IPS-20b (cell line): ENCODE measurements around the gene ROR1.
A peak's percentile ranks its signal among the peaks of the same experiment; 100 is the strongest.
"Not testable (repeated sequence)": the region's sequence is repeated elsewhere in the genome, so short reads cannot be mapped to it uniquely, and the experiment has no call there.

Experiments
- H3K27ac ChIP-seq: one replicate; pipeline ENCODE4 v1.5.1; 2013; ENCODE audit warnings: low read length
- H3K27me3 ChIP-seq: 2 replicates; pipeline ENCODE4 v1.6.1; 2013; ENCODE audit warnings: mild to moderate bottlenecking, low read length, inconsistent platforms; ENCODE audit not compliant: insufficient read depth
- H3K36me3 ChIP-seq: 2 replicates; pipeline ENCODE4 v1.6.1; 2013; ENCODE audit warnings: low read depth, mild to moderate bottlenecking, inconsistent platforms, low read length, moderate library complexity; ENCODE audit not compliant: insufficient read depth
- H3K4me1 ChIP-seq: 2 replicates; pipeline ENCODE4 v1.6.1; 2013; ENCODE audit warnings: mild to moderate bottlenecking, control low read depth, inconsistent platforms, low read length, moderate library complexity; ENCODE audit not compliant: insufficient read depth
- H3K4me3 ChIP-seq: 2 replicates; pipeline ENCODE4 v1.5.1; 2013; ENCODE audit warnings: mild to moderate bottlenecking, low read length, inconsistent platforms
- H3K9ac ChIP-seq: 2 replicates; pipeline ENCODE4 v1.6.1; 2013; ENCODE audit warnings: low read depth, mild to moderate bottlenecking, inconsistent platforms, low read length, moderate library complexity
- H3K9me3 ChIP-seq: 2 replicates; pipeline ENCODE4 v1.6.1; 2013; ENCODE audit warnings: mild to moderate bottlenecking, low read depth, low read length, inconsistent platforms; ENCODE audit not compliant: insufficient read depth

The ROR1 gene

GRCh38 chr1:63782982-63783381 lies 9.2 kb downstream of the ROR1 start:
- peaks cover 7% of the 10 kb centered on the region; the same call in 1 of the 2 replicates for H3K36me3 ChIP-seq
- peak overlapping the region; percentile 64 for H3K9ac ChIP-seq
- H3K27me3 ChIP-seq = no peaks in the 10 kb centered on the region
- no peaks in the 10 kb centered on the region for H3K9me3 ChIP-seq
- H3K4me3 ChIP-seq = peak overlapping the region; percentile 59
- peaks cover 85% of the 10 kb centered on the region for H3K4me1 ChIP-seq
- peak overlapping the region; percentile 45 for H3K27ac ChIP-seq

- H3K27me3 ChIP-seq = no peaks in the 10 kb centered on the region
- peak overlapping the region; percentile 29; the same call in 1 of the 2 replicates for H3K9ac ChIP-seq
- no peak overlapping the region for H3K27ac ChIP-seq
- H3K36me3 ChIP-seq = peaks cover 5% of the 10 kb centered on the region; the same call in 1 of the 2 replicates
- H3K4me3 ChIP-seq = no peak overlapping the region
- no peaks in the 10 kb centered on the region for H3K9me3 ChIP-seq
- H3K4me1 ChIP-seq = peaks cover 83% of the 10 kb centered on the region
Measured at GRCh38 chr1:63784083-63784482, 10.3 kb downstream of the ROR1 start.

GRCh38 chr1:63784489-63785390 lies 10.9 kb downstream of the ROR1 start:
- Histone ChIP-seq H3K4me3 (no peak overlapping the region), H3K9me3 (no peaks in the 10 kb centered on the region), H3K9ac (peak overlapping the region; percentile 29; the same call in 1 of the 2 replicates), H3K36me3 (peaks cover 7% of the 10 kb centered on the region; the same call in 1 of the 2 replicates), H3K27me3 (no peaks in the 10 kb centered on the region), H3K4me1 (peaks cover 83% of the 10 kb centered on the region), H3K27ac (no peak overlapping the region)

- H3K4me1 ChIP-seq = peaks cover 83% of the 10 kb centered on the region
Measured at GRCh38 chr1:63787270-63787669, 13.5 kb downstream of the ROR1 start.

GRCh38 chr1:63787875-63788274 lies 14.1 kb downstream of the ROR1 start:
- Histone ChIP-seq H3K9ac (no peak overlapping the region), H3K27ac (no peak overlapping the region), H3K4me1 (peaks cover 80% of the 10 kb centered on the region), H3K4me3 (no peak overlapping the region; the same call in 1 of the 2 replicates), H3K9me3 (no peaks in the 10 kb centered on the region), H3K36me3 (peaks cover 11% of the 10 kb centered on the region; the same call in 1 of the 2 replicates), H3K27me3 (no peaks in the 10 kb centered on the region)

More at GRCh38 chr1:63787270-63787669, 13.5 kb downstream of the ROR1 start:
- not testable (repeated sequence) for H3K9ac ChIP-seq, H3K27me3 ChIP-seq, H3K9me3 ChIP-seq, H3K27ac ChIP-seq, H3K4me3 ChIP-seq
- peaks cover 11% of the 10 kb centered on the region; the same call in 1 of the 2 replicates for H3K36me3 ChIP-seq

- Histone ChIP-seq H3K9ac (peak overlapping the region; percentile 30; the same call in 1 of the 2 replicates), H3K4me1 (peaks cover 78% of the 10 kb centered on the region), H3K9me3 (no peaks in the 10 kb centered on the region), H3K27ac (peak overlapping the region; percentile 62), H3K4me3 (peak overlapping the region; percentile 28), H3K27me3 (no peaks in the 10 kb centered on the region), H3K36me3 (peaks cover 15% of the 10 kb centered on the region; the same call in 1 of the 2 replicates)
Measured at GRCh38 chr1:63789856-63790605, 16.2 kb downstream of the ROR1 start.

- no peaks in the 10 kb centered on the region for H3K9me3 ChIP-seq
- H3K4me3 ChIP-seq = peak overlapping the region; percentile 28
- peak overlapping the region; percentile 30; the same call in 1 of the 2 replicates for H3K9ac ChIP-seq
- peak overlapping the region; percentile 62 for H3K27ac ChIP-seq
- peaks cover 15% of the 10 kb centered on the region; the same call in 1 of the 2 replicates for H3K36me3 ChIP-seq
- no peaks in the 10 kb centered on the region for H3K27me3 ChIP-seq
- H3K4me1 ChIP-seq = peaks cover 82% of the 10 kb centered on the region
Measured at GRCh38 chr1:63790989-63791388, 17.2 kb downstream of the ROR1 start.

- Histone ChIP-seq H3K36me3 (peaks cover 15% of the 10 kb centered on the region; the same call in 1 of the 2 replicates), H3K4me1 (peaks cover 87% of the 10 kb centered on the region), H3K9ac (0 out of 2 replicates have a peak overlapping the region, but pooled peaks have one; percentile 3), H3K9me3 (no peaks in the 10 kb centered on the region), H3K27ac (no peak overlapping the region), H3K4me3 (no peak overlapping the region), H3K27me3 (no peaks in the 10 kb centered on the region)
Measured at GRCh38 chr1:63792152-63792551, 18.3 kb downstream of the ROR1 start.

- Histone ChIP-seq H3K9me3 (no peaks in the 10 kb centered on the region), H3K4me1 (peaks cover 85% of the 10 kb centered on the region), H3K4me3 (no peak overlapping the region), H3K9ac (0 out of 2 replicates have a peak overlapping the region, but pooled peaks have one; percentile 29), H3K36me3 (peaks cover 13% of the 10 kb centered on the region; the same call in 1 of the 2 replicates), H3K27me3 (no peaks in the 10 kb centered on the region), H3K27ac (no peak overlapping the region)
Measured at GRCh38 chr1:63793741-63794240, 20.0 kb downstream of the ROR1 start.

GRCh38 chr1:63794354-63794753 lies 20.5 kb downstream of the ROR1 start:
- Histone ChIP-seq H3K27ac (no peak overlapping the region), H3K4me3 (peak overlapping the region; percentile 9; the same call in 1 of the 2 replicates), H3K9ac (0 out of 2 replicates have a peak overlapping the region, but pooled peaks have one; percentile 1), H3K27me3 (no peaks in the 10 kb centered on the region), H3K9me3 (no peaks in the 10 kb centered on the region), H3K4me1 (peaks cover 82% of the 10 kb centered on the region), H3K36me3 (peaks cover 7% of the 10 kb centered on the region; the same call in 1 of the 2 replicates)

- Histone ChIP-seq H3K27ac (no peak overlapping the region), H3K9me3 (no peaks in the 10 kb centered on the region), H3K4me1 (peaks cover 78% of the 10 kb centered on the region), H3K4me3 (peak overlapping the region; percentile 9; the same call in 1 of the 2 replicates), H3K36me3 (peaks cover 7% of the 10 kb centered on the region; the same call in 1 of the 2 replicates), H3K27me3 (no peaks in the 10 kb centered on the region), H3K9ac (0 out of 2 replicates have a peak overlapping the region, but pooled peaks have one; percentile 1)
Measured at GRCh38 chr1:63794939-63795378, 21.1 kb downstream of the ROR1 start.
